ENCODE measurements around the gene RAET1G. TPM values are rescaled to one million over a fixed set of nuclear protein-coding genes. Genes with fewer than 3 reads are reported as not detected.

Gene RAET1G
- total RNA-seq, 4 donors from 2014 or later = 1.5 TPM; not detected in 3

DNA sequence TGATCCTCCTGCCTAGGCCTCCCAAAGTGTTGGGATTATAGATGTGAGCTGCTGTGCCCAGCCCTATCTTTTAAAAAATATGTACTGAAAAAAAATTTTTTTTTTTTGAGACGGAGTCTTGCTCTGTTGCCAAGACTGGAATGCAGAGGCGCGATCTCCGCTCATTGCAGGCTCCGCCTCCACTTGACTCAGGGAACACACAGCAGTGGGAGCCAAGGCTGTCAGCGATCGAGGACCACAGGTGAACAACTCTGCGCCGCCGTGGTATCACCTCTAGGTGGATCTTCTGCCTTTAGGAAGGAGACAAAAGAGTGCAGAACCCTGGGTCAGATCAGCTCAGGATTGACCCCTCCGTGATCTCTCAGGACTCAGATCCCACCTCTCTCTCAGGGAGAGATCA lies 38.7 kb downstream of the RAET1G start:
- no peak for TF ChIP-seq CTCF (IDR thresholded peaks at IDR 0.05)
- TF ChIP-seq POLR2A (IDR thresholded peaks at IDR 0.05) = no peak
- TF ChIP-seq EP300 (IDR thresholded peaks at IDR 0.05) = no peak
- Histone ChIP-seq H3K36me3 (no peaks in the 10 kb centered on the region), H3K27ac (no peak overlapping the region), H3K27me3 (no peaks in the 10 kb centered on the region), H3K4me3 (no peak overlapping the region), H3K4me1 (no peaks in the 10 kb centered on the region), H3K9me3 (no peaks in the 10 kb centered on the region)
- 39 to 52% methylated on average over 11 of the region's 11 CpGs for WGBS, 2 donors
- DNase-seq (ENCODE audit: low spot score in 2 of 2) = no peak

DNA sequence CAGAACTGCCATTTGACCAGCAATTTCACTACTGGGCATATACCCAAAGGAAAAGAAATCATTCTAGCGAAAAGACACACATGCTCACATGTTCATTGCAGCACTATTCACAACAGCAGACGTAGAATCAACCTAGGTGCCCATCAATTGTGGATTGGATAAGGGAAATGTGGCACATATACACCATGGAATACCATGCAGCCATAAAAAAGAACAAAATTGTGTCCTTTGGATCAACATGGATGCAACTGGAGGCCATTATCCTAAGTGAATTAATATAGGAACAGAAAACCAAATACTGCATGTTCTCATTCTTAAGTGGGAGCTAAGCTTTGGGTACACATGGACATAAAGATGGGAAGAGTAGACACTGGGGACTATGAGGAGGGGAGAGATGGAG lies 41.1 kb downstream of the RAET1G start:
- no peak for DNase-seq (ENCODE audit: low spot score in 2 of 2)
- H3K4me3 ChIP-seq = no peak overlapping the region
- H3K27ac ChIP-seq = no peak overlapping the region
- 93 to 97% methylated on average over 2 of the region's 2 CpGs for WGBS, 2 donors
- no peaks in the 10 kb centered on the region for H3K27me3 ChIP-seq
- TF ChIP-seq POLR2A (IDR thresholded peaks at IDR 0.05) = no peak
- no peak for TF ChIP-seq EP300 (IDR thresholded peaks at IDR 0.05)
- no peaks in the 10 kb centered on the region for H3K36me3 ChIP-seq
- H3K9me3 ChIP-seq = no peaks in the 10 kb centered on the region
- H3K4me1 ChIP-seq = no peaks in the 10 kb centered on the region

DNA sequence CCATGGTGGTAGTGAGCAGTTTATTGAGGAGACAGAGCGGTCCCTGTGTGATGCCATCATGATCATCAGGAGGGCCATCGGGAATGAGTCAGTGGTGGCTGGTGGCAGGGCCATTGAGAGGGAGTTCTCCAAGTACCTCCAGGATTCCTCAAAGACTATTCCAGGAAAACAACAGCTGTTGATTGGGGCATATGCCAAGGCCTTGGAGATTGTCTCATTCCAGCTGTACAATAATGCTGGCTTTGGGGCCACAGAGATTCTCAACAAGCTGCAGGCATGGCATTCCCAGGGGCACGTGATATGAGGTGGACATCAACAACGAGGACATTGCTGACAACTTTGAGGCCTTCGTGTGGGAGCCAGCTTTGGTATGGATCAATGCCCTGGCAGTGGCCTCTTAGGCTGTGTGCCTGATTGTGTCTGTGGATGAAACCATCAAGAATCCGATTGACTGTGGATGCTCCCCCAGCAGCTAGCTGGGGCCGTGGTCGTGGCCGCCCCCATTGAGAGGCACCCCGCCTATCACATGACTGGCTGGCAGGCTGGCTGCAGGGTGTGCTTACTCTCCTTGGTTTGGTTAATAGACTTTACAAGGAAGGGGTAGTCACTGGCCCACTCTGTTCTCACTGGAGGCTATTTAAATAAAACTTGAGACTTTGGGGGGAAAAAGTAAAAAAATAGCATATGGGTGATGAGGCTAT lies 41.7 kb downstream of the RAET1G start:
- Histone ChIP-seq H3K4me1 (no peaks in the 10 kb centered on the region), H3K36me3 (no peaks in the 10 kb centered on the region), H3K27me3 (no peaks in the 10 kb centered on the region), H3K4me3 (no peak overlapping the region), H3K27ac (no peak overlapping the region), H3K9me3 (no peaks in the 10 kb centered on the region)
- WGBS, 2 donors = 80 to 86% methylated on average over 10 of the region's 10 CpGs
- no peak for TF ChIP-seq POLR2A (IDR thresholded peaks at IDR 0.05)
- TF ChIP-seq EP300 (IDR thresholded peaks at IDR 0.05) = no peak
- no peak for DNase-seq (ENCODE audit: low spot score in 2 of 2)

DNA sequence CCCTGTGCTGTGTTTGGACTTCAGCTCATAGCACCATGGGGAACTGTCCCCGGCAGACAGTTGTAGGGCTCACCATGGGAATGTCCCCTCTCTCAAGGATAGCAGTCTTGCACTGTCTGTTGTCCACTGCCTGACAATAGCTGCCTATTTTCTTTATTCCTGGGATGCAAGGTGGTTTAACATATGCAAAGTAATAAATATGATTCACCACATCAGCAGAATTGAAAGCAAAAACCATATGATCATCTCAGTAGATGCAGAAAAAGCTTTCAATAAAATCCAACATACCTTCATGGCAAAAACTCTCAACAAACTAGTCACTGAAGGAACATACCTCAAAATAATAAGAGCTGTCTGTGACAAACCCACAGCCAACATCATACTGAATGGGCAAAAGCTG lies 45.3 kb downstream of the RAET1G start:
- DNase-seq (ENCODE audit: low spot score in 2 of 2) = no peak
- H3K4me1 ChIP-seq = no peaks in the 10 kb centered on the region
- no peak overlapping the region for H3K27ac ChIP-seq
- H3K4me3 ChIP-seq = no peak overlapping the region
- H3K9me3 ChIP-seq = no peaks in the 10 kb centered on the region
- no peaks in the 10 kb centered on the region for H3K27me3 ChIP-seq
- TF ChIP-seq CTCF (IDR thresholded peaks at IDR 0.05) = no peak
- no peak for TF ChIP-seq POLR2A (IDR thresholded peaks at IDR 0.05)
- TF ChIP-seq EP300 (IDR thresholded peaks at IDR 0.05) = no peak
- WGBS, 2 donors = 90 to 100% methylated on average over 1 of the region's 1 CpG
- H3K36me3 ChIP-seq = no peaks in the 10 kb centered on the region

- 57 to 67% methylated on average over 3 of the region's 3 CpGs for WGBS, 2 donors
- H3K9me3 ChIP-seq = peaks cover 0 to 5% (median 0%) of the 10 kb centered on the region in 4 donors
- H3K4me3 ChIP-seq = no peak overlapping the region
- no peak for DNase-seq (ENCODE audit: low spot score in 2 of 2)
- H3K4me1 ChIP-seq = no peaks in the 10 kb centered on the region
- H3K36me3 ChIP-seq = no peaks in the 10 kb centered on the region
- TF ChIP-seq POLR2A (IDR thresholded peaks at IDR 0.05) (no peak), EP300 (IDR thresholded peaks at IDR 0.05) (no peak), CTCF (IDR thresholded peaks at IDR 0.05) (no peak)
- no peak overlapping the region for H3K27ac ChIP-seq
- H3K27me3 ChIP-seq = no peaks in the 10 kb centered on the region
Measured at GRCh38 chr6:149876241-149876933, 46.5 kb downstream of the RAET1G start.

GRCh38 chr6:149872233-149872632 lies 50.7 kb downstream of the RAET1G start:
- Histone ChIP-seq H3K4me3 (no peak overlapping the region), H3K27ac (no peak overlapping the region), H3K9me3 (peaks cover 0 to 5% (median 0%) of the 10 kb centered on the region in 4 donors), H3K27me3 (no peaks in the 10 kb centered on the region), H3K36me3 (no peaks in the 10 kb centered on the region), H3K4me1 (no peaks in the 10 kb centered on the region)
- 78 to 93% methylated on average over 1 of the region's 1 CpG for WGBS, 2 donors
- TF ChIP-seq CTCF (IDR thresholded peaks at IDR 0.05) (no peak), POLR2A (IDR thresholded peaks at IDR 0.05) (no peak), EP300 (IDR thresholded peaks at IDR 0.05) (no peak)
- no peak for DNase-seq (ENCODE audit: low spot score in 2 of 2)

Data from tibial nerve (tissue), 4 donors.